GM19240 (cell line): ENCODE results near the gene MYO1F.
"Not testable (repeated sequence)": the region's sequence is repeated elsewhere in the genome, so short reads cannot be mapped to it uniquely, and the experiment has no call there.

ENCODE experiments used
- DNase-seq: peaks from one replicate; pipeline ENCODE4 v3.0.0; 2011; ENCODE audit warnings: low spot score; ENCODE audit not compliant: insufficient read length

Gene MYO1F

GRCh38 chr19:8600064-8600463 is 22.8 kb upstream of the MYO1F start:
- no peak for DNase-seq

GRCh38 chr19:8596168-8596567 is 18.9 kb upstream of the MYO1F start:
- DNase-seq = no peak

- no peak for DNase-seq
Observed at GRCh38 chr19:8595651-8596050, 18.4 kb upstream of the MYO1F start.

GRCh38 chr19:8593931-8594330 is 16.7 kb upstream of the MYO1F start:
- DNase-seq = no peak

GRCh38 chr19:8592231-8593009 is 15.2 kb upstream of the MYO1F start:
- no peak for DNase-seq

- no peak for DNase-seq
Observed at GRCh38 chr19:8589177-8589714, 12.0 kb upstream of the MYO1F start.

GRCh38 chr19:8585894-8586750 is 8.9 kb upstream of the MYO1F start:
- no peak for DNase-seq

- DNase-seq = no peak
Observed at GRCh38 chr19:8584965-8585893, 8.0 kb upstream of the MYO1F start.

- DNase-seq = peak; percentile 84
Observed at GRCh38 chr19:8580710-8581281, 3.6 kb upstream of the MYO1F start.

- peak; percentile 61 for DNase-seq
Observed at GRCh38 chr19:8578642-8579265, 1.5 kb upstream of the MYO1F start.

- DNase-seq = no peak
Observed at GRCh38 chr19:8577741-8578140, 499 bp upstream of the MYO1F start.

- DNase-seq = no peak
Observed at GRCh38 chr19:8576273-8576993, 809 bp downstream of the MYO1F start.

- no peak for DNase-seq
Observed at GRCh38 chr19:8575467-8575997, 1.7 kb downstream of the MYO1F start.

- DNase-seq = not testable (repeated sequence)
Observed at GRCh38 chr19:8574619-8574922, 2.7 kb downstream of the MYO1F start.

GRCh38 chr19:8573316-8573715 is 3.9 kb downstream of the MYO1F start:
- no peak for DNase-seq

GRCh38 chr19:8571006-8571411 is 6.2 kb downstream of the MYO1F start:
- no peak for DNase-seq

GRCh38 chr19:8569066-8569771 is 8.0 kb downstream of the MYO1F start:
- DNase-seq = peak; percentile 86

GRCh38 chr19:8567522-8568172 is 9.6 kb downstream of the MYO1F start:
- DNase-seq = no peak
